ENCODE measurements around the gene CUEDC2.
"Not testable (repeated sequence)": the region's sequence is repeated elsewhere in the genome, so short reads cannot be mapped to it uniquely, and the experiment has no call there.

CUEDC2 gene

GRCh38 chr10:102454662-102455487 is 22.5 kb upstream of the CUEDC2 start:
- not testable (repeated sequence) for DNase-seq (ENCODE audit: low read depth, low spot score)

GRCh38 chr10:102453502-102453901 is 21.1 kb upstream of the CUEDC2 start:
- DNase-seq (ENCODE audit: low read depth, low spot score), result no peak

GRCh38 chr10:102452672-102453340 is 20.4 kb upstream of the CUEDC2 start:
- DNase-seq (ENCODE audit: low read depth, low spot score), result peak; percentile 77

- no peak for DNase-seq (ENCODE audit: low read depth, low spot score)
Observed at GRCh38 chr10:102451105-102451969, 19.0 kb upstream of the CUEDC2 start, which contains the start of gene C10orf95. Gene C10orf95, minus strand, starts transcription at chr10:102451543. Its CDS starts 450 bp downstream, at chr10:102451093.

GRCh38 chr10:102450374-102451104 is 18.2 kb upstream of the CUEDC2 start:
- DNase-seq (ENCODE audit: low read depth, low spot score), result peak; percentile 92

GRCh38 chr10:102450124-102450373 is 17.7 kb upstream of the CUEDC2 start:
- no peak for DNase-seq (ENCODE audit: low read depth, low spot score)

GRCh38 chr10:102449321-102450123 is 17.1 kb upstream of the CUEDC2 start:
- DNase-seq (ENCODE audit: low read depth, low spot score), result peak; percentile 65

- DNase-seq (ENCODE audit: low read depth, low spot score), result no peak
Observed at GRCh38 chr10:102444851-102445250, 12.5 kb upstream of the CUEDC2 start.

GRCh38 chr10:102438374-102438773 is 6.0 kb upstream of the CUEDC2 start:
- no peak for DNase-seq (ENCODE audit: low read depth, low spot score)

- no peak for DNase-seq (ENCODE audit: low read depth, low spot score)
Observed at GRCh38 chr10:102437515-102437914, 5.1 kb upstream of the CUEDC2 start.

GRCh38 chr10:102436312-102436711 is 3.9 kb upstream of the CUEDC2 start:
- DNase-seq (ENCODE audit: low read depth, low spot score), result no peak

- DNase-seq (ENCODE audit: low read depth, low spot score), result no peak
Observed at GRCh38 chr10:102435529-102436233, 3.3 kb upstream of the CUEDC2 start.

- DNase-seq (ENCODE audit: low read depth, low spot score), result no peak
Observed at GRCh38 chr10:102435133-102435497, 2.7 kb upstream of the CUEDC2 start.

- no peak for DNase-seq (ENCODE audit: low read depth, low spot score)
Observed at GRCh38 chr10:102434394-102435132, 2.2 kb upstream of the CUEDC2 start.

- DNase-seq (ENCODE audit: low read depth, low spot score), result no peak
Observed at GRCh38 chr10:102433619-102434046, 1.3 kb upstream of the CUEDC2 start.

- DNase-seq (ENCODE audit: low read depth, low spot score), result peak; percentile 51
Observed at GRCh38 chr10:102431452-102432124, 786 bp downstream of the CUEDC2 start.

- no peak for DNase-seq (ENCODE audit: low read depth, low spot score)
Observed at GRCh38 chr10:102429468-102429867, 2.9 kb downstream of the CUEDC2 start.

- peak; percentile 75 for DNase-seq (ENCODE audit: low read depth, low spot score)
Observed at GRCh38 chr10:102426803-102427287, 5.5 kb downstream of the CUEDC2 start.

GRCh38 chr10:102425444-102425843 is 6.9 kb downstream of the CUEDC2 start:
- DNase-seq (ENCODE audit: low read depth, low spot score), result no peak

All from astrocyte of the hippocampus (primary cell).